Endothelial cell (in vitro differentiated cells): ENCODE results near the gene TNFRSF12A. TPM values are rescaled to one million over a fixed set of nuclear protein-coding genes. Genes with fewer than 3 reads are reported as not detected.
A peak's percentile ranks its signal among the peaks of the same experiment; 100 is the strongest.

Experiments used
- DNase-seq: peaks from one replicate; pipeline ENCODE4 v3.0.0; 2021; ENCODE audit warnings: low spot score
- H3K27ac Mint-ChIP-seq: one replicate; pipeline ENCODE4 v1.8.0; 2021; ENCODE audit warnings: mixed read lengths, inconsistent platforms; ENCODE audit not compliant: unreplicated experiment
- H3K27me3 Mint-ChIP-seq: one replicate; pipeline ENCODE4 v1.8.0; 2021; ENCODE audit warnings: mild to moderate bottlenecking, moderate library complexity, mixed read lengths, inconsistent platforms; ENCODE audit not compliant: unreplicated experiment
- H3K36me3 Mint-ChIP-seq: one replicate; pipeline ENCODE4 v1.8.0; 2021; ENCODE audit warnings: mild to moderate bottlenecking, low read depth, mixed read lengths, inconsistent platforms; ENCODE audit not compliant: unreplicated experiment
- H3K4me1 Mint-ChIP-seq: one replicate; pipeline ENCODE4 v1.8.0; 2021; ENCODE audit warnings: mild to moderate bottlenecking, mixed read lengths, inconsistent platforms; ENCODE audit not compliant: unreplicated experiment
- H3K4me3 Mint-ChIP-seq: one replicate; pipeline ENCODE4 v1.8.0; 2021; ENCODE audit warnings: mild to moderate bottlenecking, mixed read lengths, inconsistent platforms; ENCODE audit not compliant: unreplicated experiment
- H3K9me3 Mint-ChIP-seq: one replicate; pipeline ENCODE4 v1.8.0; 2021; ENCODE audit warnings: mixed read lengths, inconsistent platforms; ENCODE audit not compliant: unreplicated experiment
- CTCF ChIP-seq: fragments of 200-600 bp; sonication (generic); IDR thresholded peaks from one replicate; pipeline ENCODE4 v1.5.0; 2021; ENCODE audit warnings: antibody characterized with exemption; ENCODE audit not compliant: unreplicated experiment
- total RNA-seq: library from RNA; stranded (reverse); fragmentation: NEBNext Ultra II Directional; extraction: Animal tissue kit (Norgen Biotek cat#: 25700); gene quantifications from one replicate; pipeline ENCODE4 v1.2.1, GENCODE V29; 2021; ENCODE audit not compliant: unreplicated experiment

TNFRSF12A gene
- total RNA-seq, 1 donor from 2014 or later: 3.0 TPM

GRCh38 chr16:3000540-3000939, 19.6 kb upstream of the TNFRSF12A start:
- Mint-ChIP-seq H3K27ac (no peak overlapping the region), H3K4me1 (no peaks in the 10 kb centered on the region), H3K36me3 (no peaks in the 10 kb centered on the region), H3K27me3 (peaks cover 9% of the 10 kb centered on the region), H3K4me3 (no peak overlapping the region), H3K9me3 (no peaks in the 10 kb centered on the region)
- TF ChIP-seq CTCF: no peak
- DNase-seq: no peak

- H3K27ac Mint-ChIP-seq: no peak overlapping the region
- no peak overlapping the region for H3K4me3 Mint-ChIP-seq
- H3K9me3 Mint-ChIP-seq: no peaks in the 10 kb centered on the region
- no peaks in the 10 kb centered on the region for H3K36me3 Mint-ChIP-seq
- no peak for DNase-seq
- H3K4me1 Mint-ChIP-seq: no peaks in the 10 kb centered on the region
- no peak for TF ChIP-seq CTCF
- peaks cover 9% of the 10 kb centered on the region for H3K27me3 Mint-ChIP-seq
These were observed 18.9 kb upstream of the TNFRSF12A start for GRCh38 chr16:3001316-3001715.

GRCh38 chr16:3003582-3004270, 16.4 kb upstream of the TNFRSF12A start:
- no peaks in the 10 kb centered on the region for H3K9me3 Mint-ChIP-seq
- H3K4me1 Mint-ChIP-seq: peaks cover 22% of the 10 kb centered on the region
- DNase-seq: peak; percentile 95
- H3K4me3 Mint-ChIP-seq: no peak overlapping the region
- no peak overlapping the region for H3K27ac Mint-ChIP-seq
- peak; percentile 14 for TF ChIP-seq CTCF
- peaks cover 9% of the 10 kb centered on the region for H3K27me3 Mint-ChIP-seq
- no peaks in the 10 kb centered on the region for H3K36me3 Mint-ChIP-seq

GRCh38 chr16:3004319-3004718, 15.8 kb upstream of the TNFRSF12A start:
- Mint-ChIP-seq H3K36me3 (no peaks in the 10 kb centered on the region), H3K27ac (no peak overlapping the region), H3K4me3 (no peak overlapping the region), H3K9me3 (no peaks in the 10 kb centered on the region), H3K4me1 (peaks cover 24% of the 10 kb centered on the region), H3K27me3 (peaks cover 8% of the 10 kb centered on the region)
- no peak for TF ChIP-seq CTCF
- no peak for DNase-seq

GRCh38 chr16:3004781-3005284, 15.3 kb upstream of the TNFRSF12A start:
- H3K4me3 Mint-ChIP-seq: no peak overlapping the region
- no peak for TF ChIP-seq CTCF
- H3K27ac Mint-ChIP-seq: no peak overlapping the region
- H3K27me3 Mint-ChIP-seq: peaks cover 8% of the 10 kb centered on the region
- no peak for DNase-seq
- peaks cover 24% of the 10 kb centered on the region for H3K4me1 Mint-ChIP-seq
- H3K36me3 Mint-ChIP-seq: no peaks in the 10 kb centered on the region
- H3K9me3 Mint-ChIP-seq: no peaks in the 10 kb centered on the region
